ENCODE data around the gene MYRIP.

DNA sequence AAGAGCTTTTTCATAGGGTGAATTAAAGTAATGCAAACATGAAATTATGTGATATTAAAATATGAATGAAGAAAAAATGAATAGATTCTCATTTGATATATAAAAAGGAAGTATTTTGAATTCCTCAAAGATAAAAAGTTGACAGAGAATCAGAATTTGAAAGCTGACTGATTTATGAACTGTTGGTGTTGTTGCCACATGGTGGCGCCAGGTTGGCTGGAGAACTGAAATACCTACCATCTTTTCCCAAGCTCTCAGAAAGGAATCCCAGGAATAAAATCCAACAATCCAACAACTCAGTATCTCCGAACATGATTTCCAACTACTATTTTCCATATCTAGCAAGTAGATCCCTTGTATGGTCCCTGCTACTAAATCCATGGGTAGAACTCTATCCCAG lies 3.1 kb downstream of the MYRIP start:
- TF ChIP-seq, protein P1, sequence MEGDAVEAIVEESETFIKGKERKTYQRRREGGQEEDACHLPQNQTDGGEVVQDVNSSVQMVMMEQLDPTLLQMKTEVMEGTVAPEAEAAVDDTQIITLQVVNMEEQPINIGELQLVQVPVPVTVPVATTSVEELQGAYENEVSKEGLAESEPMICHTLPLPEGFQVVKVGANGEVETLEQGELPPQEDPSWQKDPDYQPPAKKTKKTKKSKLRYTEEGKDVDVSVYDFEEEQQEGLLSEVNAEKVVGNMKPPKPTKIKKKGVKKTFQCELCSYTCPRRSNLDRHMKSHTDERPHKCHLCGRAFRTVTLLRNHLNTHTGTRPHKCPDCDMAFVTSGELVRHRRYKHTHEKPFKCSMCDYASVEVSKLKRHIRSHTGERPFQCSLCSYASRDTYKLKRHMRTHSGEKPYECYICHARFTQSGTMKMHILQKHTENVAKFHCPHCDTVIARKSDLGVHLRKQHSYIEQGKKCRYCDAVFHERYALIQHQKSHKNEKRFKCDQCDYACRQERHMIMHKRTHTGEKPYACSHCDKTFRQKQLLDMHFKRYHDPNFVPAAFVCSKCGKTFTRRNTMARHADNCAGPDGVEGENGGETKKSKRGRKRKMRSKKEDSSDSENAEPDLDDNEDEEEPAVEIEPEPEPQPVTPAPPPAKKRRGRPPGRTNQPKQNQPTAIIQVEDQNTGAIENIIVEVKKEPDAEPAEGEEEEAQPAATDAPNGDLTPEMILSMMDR (IDR thresholded peaks at IDR 0.05; ENCODE audit: low read depth, low read length, poor library complexity, severe bottlenecking) = peak; percentile 52
- TF ChIP-seq EZH2phosphoT487 (IDR thresholded peaks at IDR 0.05; ENCODE audit: borderline replicate concordance, low read length) = no peak

Measured in DOHH2 (cell line).